K562 (cell line): ENCODE results near the gene SH3PXD2B. TPM values are rescaled to one million over a fixed set of nuclear protein-coding genes. Genes with fewer than 3 reads are reported as not detected.

Source experiments
- ZNF592 ChIP-seq: fragments of 450-650 bp; IDR thresholded peaks from 2 replicates; pipeline ENCODE4 v1.6.1; 2017; ENCODE audit warnings: antibody characterized with exemption, mild to moderate bottlenecking
- polyA plus RNA-seq, 8 experiments: library from polyadenylated mRNA; depleted of rRNA in 4 of 8; stranded (reverse) in 5 of 8; unstranded in 3 of 8; fragments of >200 nt; fragmentation: Nextera tagmentation in 2 of 8; fragmentation: Illumina TruSeq in 1 of 8; extraction: Ambion mirVana in 2 of 8; extraction: Trizol in 1 of 8; gene quantifications; 2 replicates each; pipeline versions ENCODE4 v1.2.1 to v1.2.3, GENCODE V29; 2011 to 2014; ENCODE audit warnings: inconsistent platforms in 1 of 8, missing spikeins in 1 of 8
- total RNA-seq, 7 experiments: library from RNA; depleted of rRNA in 6 of 7; stranded (reverse); fragments of >200 nt in 6 of 7; fragmentation: Illumina TruSeq in 2 of 7; extraction: Trizol in 2 of 7; gene quantifications; 2 replicates each; pipeline versions ENCODE4 v1.2.1 to v1.2.3, GENCODE V29; 2011 to 2021; ENCODE audit warnings: low replicate concordance in 1 of 7
- TF ChIP-seq, protein P1 (sequence below): fragments of 450-650 bp; IDR thresholded peaks from 2 replicates; pipeline ENCODE4 v1.6.1; 2016; ENCODE audit warnings: mild to moderate bottlenecking, moderate library complexity

SH3PXD2B gene
- total and polyA plus RNA-seq, 9 of the 15 experiments (the other 6 are each of a cell fraction or from before 2014, with no cell fraction given) = 0.04 to 0.66 (median 0.19) TPM

- TF ChIP-seq, protein P1, sequence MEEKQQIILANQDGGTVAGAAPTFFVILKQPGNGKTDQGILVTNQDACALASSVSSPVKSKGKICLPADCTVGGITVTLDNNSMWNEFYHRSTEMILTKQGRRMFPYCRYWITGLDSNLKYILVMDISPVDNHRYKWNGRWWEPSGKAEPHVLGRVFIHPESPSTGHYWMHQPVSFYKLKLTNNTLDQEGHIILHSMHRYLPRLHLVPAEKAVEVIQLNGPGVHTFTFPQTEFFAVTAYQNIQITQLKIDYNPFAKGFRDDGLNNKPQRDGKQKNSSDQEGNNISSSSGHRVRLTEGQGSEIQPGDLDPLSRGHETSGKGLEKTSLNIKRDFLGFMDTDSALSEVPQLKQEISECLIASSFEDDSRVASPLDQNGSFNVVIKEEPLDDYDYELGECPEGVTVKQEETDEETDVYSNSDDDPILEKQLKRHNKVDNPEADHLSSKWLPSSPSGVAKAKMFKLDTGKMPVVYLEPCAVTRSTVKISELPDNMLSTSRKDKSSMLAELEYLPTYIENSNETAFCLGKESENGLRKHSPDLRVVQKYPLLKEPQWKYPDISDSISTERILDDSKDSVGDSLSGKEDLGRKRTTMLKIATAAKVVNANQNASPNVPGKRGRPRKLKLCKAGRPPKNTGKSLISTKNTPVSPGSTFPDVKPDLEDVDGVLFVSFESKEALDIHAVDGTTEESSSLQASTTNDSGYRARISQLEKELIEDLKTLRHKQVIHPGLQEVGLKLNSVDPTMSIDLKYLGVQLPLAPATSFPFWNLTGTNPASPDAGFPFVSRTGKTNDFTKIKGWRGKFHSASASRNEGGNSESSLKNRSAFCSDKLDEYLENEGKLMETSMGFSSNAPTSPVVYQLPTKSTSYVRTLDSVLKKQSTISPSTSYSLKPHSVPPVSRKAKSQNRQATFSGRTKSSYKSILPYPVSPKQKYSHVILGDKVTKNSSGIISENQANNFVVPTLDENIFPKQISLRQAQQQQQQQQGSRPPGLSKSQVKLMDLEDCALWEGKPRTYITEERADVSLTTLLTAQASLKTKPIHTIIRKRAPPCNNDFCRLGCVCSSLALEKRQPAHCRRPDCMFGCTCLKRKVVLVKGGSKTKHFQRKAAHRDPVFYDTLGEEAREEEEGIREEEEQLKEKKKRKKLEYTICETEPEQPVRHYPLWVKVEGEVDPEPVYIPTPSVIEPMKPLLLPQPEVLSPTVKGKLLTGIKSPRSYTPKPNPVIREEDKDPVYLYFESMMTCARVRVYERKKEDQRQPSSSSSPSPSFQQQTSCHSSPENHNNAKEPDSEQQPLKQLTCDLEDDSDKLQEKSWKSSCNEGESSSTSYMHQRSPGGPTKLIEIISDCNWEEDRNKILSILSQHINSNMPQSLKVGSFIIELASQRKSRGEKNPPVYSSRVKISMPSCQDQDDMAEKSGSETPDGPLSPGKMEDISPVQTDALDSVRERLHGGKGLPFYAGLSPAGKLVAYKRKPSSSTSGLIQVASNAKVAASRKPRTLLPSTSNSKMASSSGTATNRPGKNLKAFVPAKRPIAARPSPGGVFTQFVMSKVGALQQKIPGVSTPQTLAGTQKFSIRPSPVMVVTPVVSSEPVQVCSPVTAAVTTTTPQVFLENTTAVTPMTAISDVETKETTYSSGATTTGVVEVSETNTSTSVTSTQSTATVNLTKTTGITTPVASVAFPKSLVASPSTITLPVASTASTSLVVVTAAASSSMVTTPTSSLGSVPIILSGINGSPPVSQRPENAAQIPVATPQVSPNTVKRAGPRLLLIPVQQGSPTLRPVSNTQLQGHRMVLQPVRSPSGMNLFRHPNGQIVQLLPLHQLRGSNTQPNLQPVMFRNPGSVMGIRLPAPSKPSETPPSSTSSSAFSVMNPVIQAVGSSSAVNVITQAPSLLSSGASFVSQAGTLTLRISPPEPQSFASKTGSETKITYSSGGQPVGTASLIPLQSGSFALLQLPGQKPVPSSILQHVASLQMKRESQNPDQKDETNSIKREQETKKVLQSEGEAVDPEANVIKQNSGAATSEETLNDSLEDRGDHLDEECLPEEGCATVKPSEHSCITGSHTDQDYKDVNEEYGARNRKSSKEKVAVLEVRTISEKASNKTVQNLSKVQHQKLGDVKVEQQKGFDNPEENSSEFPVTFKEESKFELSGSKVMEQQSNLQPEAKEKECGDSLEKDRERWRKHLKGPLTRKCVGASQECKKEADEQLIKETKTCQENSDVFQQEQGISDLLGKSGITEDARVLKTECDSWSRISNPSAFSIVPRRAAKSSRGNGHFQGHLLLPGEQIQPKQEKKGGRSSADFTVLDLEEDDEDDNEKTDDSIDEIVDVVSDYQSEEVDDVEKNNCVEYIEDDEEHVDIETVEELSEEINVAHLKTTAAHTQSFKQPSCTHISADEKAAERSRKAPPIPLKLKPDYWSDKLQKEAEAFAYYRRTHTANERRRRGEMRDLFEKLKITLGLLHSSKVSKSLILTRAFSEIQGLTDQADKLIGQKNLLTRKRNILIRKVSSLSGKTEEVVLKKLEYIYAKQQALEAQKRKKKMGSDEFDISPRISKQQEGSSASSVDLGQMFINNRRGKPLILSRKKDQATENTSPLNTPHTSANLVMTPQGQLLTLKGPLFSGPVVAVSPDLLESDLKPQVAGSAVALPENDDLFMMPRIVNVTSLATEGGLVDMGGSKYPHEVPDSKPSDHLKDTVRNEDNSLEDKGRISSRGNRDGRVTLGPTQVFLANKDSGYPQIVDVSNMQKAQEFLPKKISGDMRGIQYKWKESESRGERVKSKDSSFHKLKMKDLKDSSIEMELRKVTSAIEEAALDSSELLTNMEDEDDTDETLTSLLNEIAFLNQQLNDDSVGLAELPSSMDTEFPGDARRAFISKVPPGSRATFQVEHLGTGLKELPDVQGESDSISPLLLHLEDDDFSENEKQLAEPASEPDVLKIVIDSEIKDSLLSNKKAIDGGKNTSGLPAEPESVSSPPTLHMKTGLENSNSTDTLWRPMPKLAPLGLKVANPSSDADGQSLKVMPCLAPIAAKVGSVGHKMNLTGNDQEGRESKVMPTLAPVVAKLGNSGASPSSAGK = no peak
- no peak for TF ChIP-seq ZNF592
Measured at GRCh38 chr5:172498431-172499129, 44.3 kb upstream of the SH3PXD2B start (continued).
